ENCODE data around the gene SFTPA2. TPM values are rescaled to one million over a fixed set of nuclear protein-coding genes. Genes with fewer than 3 reads are reported as not detected.
"Not testable (repeated sequence)": the region's sequence is repeated elsewhere in the genome, so short reads cannot be mapped to it uniquely, and the experiment has no call there.

The SFTPA2 gene
- total and polyA plus RNA-seq, 10 of the 15 experiments (the other 5 are each of a cell fraction or from before 2014, with no cell fraction given), result 0.03 to 4.2 TPM; not detected in 8

DNA sequence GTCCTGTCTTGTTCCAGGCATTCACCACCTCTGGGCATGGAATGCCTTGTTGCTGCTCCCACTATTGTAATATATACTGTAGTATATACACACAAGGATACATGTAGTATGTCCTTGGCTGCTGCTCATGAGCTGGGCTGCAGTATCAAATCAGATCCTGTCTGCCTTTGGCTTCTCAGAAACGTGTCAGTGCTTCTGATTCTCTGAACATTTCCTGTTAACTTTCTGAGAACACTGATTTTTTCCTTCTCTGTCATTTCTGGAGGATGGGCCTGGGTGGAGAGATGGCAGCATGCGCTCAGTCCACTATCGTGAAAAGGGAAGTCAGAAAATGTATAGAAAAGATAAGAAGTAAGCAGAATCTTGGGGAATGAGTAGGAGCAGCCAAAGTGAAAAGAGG, 12.2 kb downstream of the SFTPA2 start:
- no peak overlapping the region for H2AFZ ChIP-seq (ENCODE audit: control insufficient read depth, low read depth, low read length)
- no peak for DNase-seq (ENCODE audit: low read depth, low spot score)
- no peaks in the 10 kb centered on the region; the same call in 2 of the 3 replicates for H3K9me3 ChIP-seq (replicated peaks; ENCODE audit: control insufficient read depth, insufficient read depth, low read length)
- no peak for FAIRE-seq
- in situ Hi-C loops (cut with MboI) (loop anchor here (25.0 kb wide), 1 partner anchor 689 kb away; no protein-coding TSS in a partner anchor), intact Hi-C loops (cut with micrococcal nuclease; ENCODE audit: unreplicated experiment) (no loop called here)
- WGBS (ENCODE audit: insufficient coverage, insufficient replicate concordance, low lambda C conversion rate, missing lambda C conversion rate), result 27% methylated on average over 3 of the region's 3 CpGs
- no TSS peak for BruUV-seq (replicated peaks)
- ChIA-PET RAD21 (ENCODE audit: unreplicated experiment) (no interaction called here), SMC1A (ENCODE audit: uncharacterized antibody, unreplicated experiment) (interaction anchor here (1.3 kb wide), 1 partner anchor 383 kb away, joined by 3 read pairs; no protein-coding TSS in a partner anchor), CTCF (interaction anchor here (1.1 to 1.6 kb wide), 2 partner anchors 11 to 499 kb away, joined by 3 to 5 read pairs; no protein-coding TSS in a partner anchor), POLR2A (no interaction called here)
- H3K36me3 ChIP-seq (ENCODE audit: control insufficient read depth in 2 of 2, insufficient read depth in 2 of 2, low read length in 1 of 2), result no peaks in the 10 kb centered on the region
- no peak overlapping the region for H3K4me3 ChIP-seq
- no peak for ATAC-seq
- H3K27ac ChIP-seq (ENCODE audit: control insufficient read depth, insufficient read depth), result no peak overlapping the region
- no peaks in the 10 kb centered on the region; a peak in 2 of 4 replicates for H3K27me3 ChIP-seq (replicated peaks in 1 of 2; ENCODE audit: control insufficient read depth in 2 of 2, insufficient read depth in 2 of 2, low read length in 1 of 2)
- no peaks in the 10 kb centered on the region for H4K20me1 ChIP-seq (ENCODE audit: control insufficient read depth, insufficient read depth)
- H3K4me1 ChIP-seq (ENCODE audit: control insufficient read depth, insufficient read depth, low read length), result no peaks in the 10 kb centered on the region
- no peak overlapping the region for H3K4me2 ChIP-seq (ENCODE audit: control insufficient read depth, insufficient read depth)
- TF ChIP-seq SIX5 (IDR thresholded peaks at IDR 0.05; ENCODE audit: low read depth, low read length, severe bottlenecking), result no peak
- no peaks in the 10 kb centered on the region for H3K79me2 ChIP-seq (ENCODE audit: control insufficient read depth, insufficient read depth, low read length)
- H3K9ac ChIP-seq (ENCODE audit: control insufficient read depth, insufficient read depth, low read length), result no peak overlapping the region

DNA sequence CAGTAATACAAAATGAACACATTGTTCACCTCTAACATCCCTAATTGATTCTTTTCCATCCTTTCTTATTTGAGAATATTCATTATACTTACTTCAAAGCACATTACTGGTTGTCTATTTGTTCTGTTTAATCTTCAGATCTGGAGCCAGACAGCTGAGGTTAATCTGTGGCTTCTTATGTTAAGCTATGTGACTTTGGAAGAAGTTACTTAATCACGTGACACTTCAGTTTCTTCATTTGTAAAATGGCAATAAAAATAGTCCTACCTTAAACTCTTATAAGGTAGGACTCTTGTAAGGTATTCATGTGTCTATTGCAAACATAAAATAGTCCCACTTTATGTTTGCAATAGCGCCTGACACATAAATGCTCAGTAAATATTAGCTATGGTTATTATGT, 13.1 kb downstream of the SFTPA2 start:
- H3K27ac ChIP-seq (ENCODE audit: control insufficient read depth, insufficient read depth); H2AFZ ChIP-seq (ENCODE audit: control insufficient read depth, low read depth, low read length); H3K27me3 ChIP-seq (replicated peaks in 1 of 2; ENCODE audit: control insufficient read depth in 2 of 2, insufficient read depth in 2 of 2, low read length in 1 of 2); H3K36me3 ChIP-seq (ENCODE audit: control insufficient read depth in 2 of 2, insufficient read depth in 2 of 2, low read length in 1 of 2); POLR2A ChIA-PET; H3K79me2 ChIP-seq (ENCODE audit: control insufficient read depth, insufficient read depth, low read length); H3K9ac ChIP-seq (ENCODE audit: control insufficient read depth, insufficient read depth, low read length); DNase-seq (ENCODE audit: low read depth, low spot score); FAIRE-seq; RAD21 ChIA-PET (ENCODE audit: unreplicated experiment); H3K4me3 ChIP-seq; ATAC-seq; H3K4me2 ChIP-seq (ENCODE audit: control insufficient read depth, insufficient read depth); intact Hi-C loops (cut with micrococcal nuclease; ENCODE audit: unreplicated experiment); H4K20me1 ChIP-seq (ENCODE audit: control insufficient read depth, insufficient read depth); H3K4me1 ChIP-seq (ENCODE audit: control insufficient read depth, insufficient read depth, low read length); H3K9me3 ChIP-seq (replicated peaks; ENCODE audit: control insufficient read depth, insufficient read depth, low read length); BruUV-seq (replicated peaks): not testable (repeated sequence)
- WGBS (ENCODE audit: insufficient coverage, insufficient replicate concordance, low lambda C conversion rate, missing lambda C conversion rate), result 4% methylated on average over 2 of the region's 2 CpGs
- peak; percentile 44; the same call in 1 of the 2 replicates for TF ChIP-seq RAD51 (IDR thresholded peaks at IDR 0.05)
- ChIA-PET CTCF (interaction anchor here (1.1 to 1.6 kb wide), 3 partner anchors 10 to 500 kb away, joined by 3 to 5 read pairs (median 3); no protein-coding TSS in a partner anchor), SMC1A (ENCODE audit: uncharacterized antibody, unreplicated experiment) (interaction anchor here (1.3 kb wide), 1 partner anchor 383 kb away, joined by 3 read pairs; no protein-coding TSS in a partner anchor)
- in situ Hi-C loops (cut with MboI), result loop anchor here (25.0 kb wide), 1 partner anchor 690 kb away; no protein-coding TSS in a partner anchor

DNA sequence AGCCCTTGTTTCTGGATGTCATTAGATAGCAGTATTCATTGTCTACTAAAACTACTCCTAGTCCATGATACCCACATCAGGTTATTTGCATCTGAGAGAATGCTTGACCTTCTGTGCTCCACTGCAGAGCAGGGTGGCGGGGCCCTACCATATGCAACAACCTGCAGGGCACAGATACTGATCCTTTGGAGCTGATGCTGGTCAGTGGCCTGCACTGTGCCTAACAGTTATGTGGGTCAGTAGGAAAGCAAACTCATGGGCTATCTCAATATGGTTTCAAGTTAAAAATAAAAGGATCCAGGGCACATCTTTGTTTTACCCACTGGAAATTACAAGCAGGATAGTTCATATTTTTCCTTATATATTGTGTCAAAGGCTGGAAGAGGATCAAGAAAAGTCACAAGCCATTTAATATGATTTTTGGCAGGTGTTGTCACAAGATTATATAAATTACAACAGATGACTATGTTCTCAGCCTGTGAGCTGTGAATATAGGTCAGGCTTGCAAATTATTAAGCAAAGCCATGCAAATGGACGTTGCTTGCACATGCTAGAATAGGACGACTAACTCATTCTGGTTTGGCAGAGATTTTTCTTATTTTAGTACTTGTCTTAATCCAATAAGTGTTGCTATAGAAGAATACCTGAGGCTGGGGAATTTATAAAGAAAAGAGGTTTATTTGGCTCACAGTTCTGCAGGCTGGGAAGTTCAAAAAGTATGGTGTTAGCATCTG, 15.1 kb downstream of the SFTPA2 start:
- H3K4me3 ChIP-seq; H4K20me1 ChIP-seq (ENCODE audit: control insufficient read depth, insufficient read depth); H3K4me2 ChIP-seq (ENCODE audit: control insufficient read depth, insufficient read depth); H3K36me3 ChIP-seq (ENCODE audit: control insufficient read depth in 2 of 2, insufficient read depth in 2 of 2, low read length in 1 of 2); CTCF ChIA-PET; H3K9me3 ChIP-seq (replicated peaks; ENCODE audit: control insufficient read depth, insufficient read depth, low read length); H3K79me2 ChIP-seq (ENCODE audit: control insufficient read depth, insufficient read depth, low read length); H3K4me1 ChIP-seq (ENCODE audit: control insufficient read depth, insufficient read depth, low read length); DNase-seq (ENCODE audit: low read depth, low spot score); FAIRE-seq; H3K27ac ChIP-seq (ENCODE audit: control insufficient read depth, insufficient read depth); H2AFZ ChIP-seq (ENCODE audit: control insufficient read depth, low read depth, low read length); ATAC-seq; SMC1A ChIA-PET (ENCODE audit: uncharacterized antibody, unreplicated experiment); BruUV-seq (replicated peaks); RAD21 ChIA-PET (ENCODE audit: unreplicated experiment); intact Hi-C loops (cut with micrococcal nuclease; ENCODE audit: unreplicated experiment); H3K27me3 ChIP-seq (replicated peaks in 1 of 2; ENCODE audit: control insufficient read depth in 2 of 2, insufficient read depth in 2 of 2, low read length in 1 of 2); H3K9ac ChIP-seq (ENCODE audit: control insufficient read depth, insufficient read depth, low read length): not testable (repeated sequence)
- POLR2A ChIA-PET, result interaction anchor here (0.6 kb wide), 1 partner anchor 103 kb away, joined by 10 read pairs; no protein-coding TSS in a partner anchor
- in situ Hi-C loops (cut with MboI), result loop anchor here (25.0 kb wide), 1 partner anchor 692 kb away; no protein-coding TSS in a partner anchor
- 11% methylated on average over 3 of the region's 3 CpGs for WGBS (ENCODE audit: insufficient coverage, insufficient replicate concordance, low lambda C conversion rate, missing lambda C conversion rate)
